Measurements from ENCODE around the gene TRRAP. TPM values are rescaled to one million over a fixed set of nuclear protein-coding genes. Genes with fewer than 3 reads are reported as not detected.
A peak's percentile ranks its signal among the peaks of the same experiment; 100 is the strongest.

Gene TRRAP
- total and polyA plus RNA-seq, 2 experiments from 2014 or later: 14.9 to 58.7 TPM

DNA sequence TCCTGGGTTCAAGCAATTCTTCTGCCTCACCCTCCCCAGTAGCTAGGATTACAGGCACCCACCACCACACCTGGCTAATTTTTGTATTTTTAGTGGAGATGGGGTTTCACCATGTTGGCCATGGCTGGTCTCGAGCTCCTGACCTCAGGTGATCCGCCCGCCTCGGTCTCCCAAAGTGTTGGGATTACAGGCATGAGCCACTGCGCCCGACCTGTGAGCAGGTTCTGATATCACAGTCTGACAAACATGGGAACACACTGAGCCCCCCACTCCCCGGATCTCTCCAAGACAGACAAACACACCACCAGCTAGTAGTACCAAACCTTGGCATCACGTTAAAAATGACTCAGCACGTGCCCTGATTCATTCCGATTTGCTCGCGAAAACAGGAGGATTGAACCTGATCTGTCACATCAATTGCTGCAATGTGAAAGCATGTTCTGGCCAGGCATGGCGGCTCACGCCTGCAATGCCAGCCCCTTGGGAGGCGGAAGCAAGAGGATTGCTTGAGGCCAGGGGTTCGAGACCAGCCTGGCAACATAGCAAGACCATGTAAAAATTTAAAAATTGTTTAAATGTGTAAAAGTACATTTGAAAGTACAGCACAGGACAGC lies 159.1 kb downstream of the TRRAP start (continued):
- no peak for TF ChIP-seq STAT1 (IDR thresholded peaks at IDR 0.05; ENCODE audit: unreplicated experiment)
- TF ChIP-seq, protein P1, sequence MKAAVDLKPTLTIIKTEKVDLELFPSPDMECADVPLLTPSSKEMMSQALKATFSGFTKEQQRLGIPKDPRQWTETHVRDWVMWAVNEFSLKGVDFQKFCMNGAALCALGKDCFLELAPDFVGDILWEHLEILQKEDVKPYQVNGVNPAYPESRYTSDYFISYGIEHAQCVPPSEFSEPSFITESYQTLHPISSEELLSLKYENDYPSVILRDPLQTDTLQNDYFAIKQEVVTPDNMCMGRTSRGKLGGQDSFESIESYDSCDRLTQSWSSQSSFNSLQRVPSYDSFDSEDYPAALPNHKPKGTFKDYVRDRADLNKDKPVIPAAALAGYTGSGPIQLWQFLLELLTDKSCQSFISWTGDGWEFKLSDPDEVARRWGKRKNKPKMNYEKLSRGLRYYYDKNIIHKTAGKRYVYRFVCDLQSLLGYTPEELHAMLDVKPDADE (IDR thresholded peaks at IDR 0.05): no peak

DNA sequence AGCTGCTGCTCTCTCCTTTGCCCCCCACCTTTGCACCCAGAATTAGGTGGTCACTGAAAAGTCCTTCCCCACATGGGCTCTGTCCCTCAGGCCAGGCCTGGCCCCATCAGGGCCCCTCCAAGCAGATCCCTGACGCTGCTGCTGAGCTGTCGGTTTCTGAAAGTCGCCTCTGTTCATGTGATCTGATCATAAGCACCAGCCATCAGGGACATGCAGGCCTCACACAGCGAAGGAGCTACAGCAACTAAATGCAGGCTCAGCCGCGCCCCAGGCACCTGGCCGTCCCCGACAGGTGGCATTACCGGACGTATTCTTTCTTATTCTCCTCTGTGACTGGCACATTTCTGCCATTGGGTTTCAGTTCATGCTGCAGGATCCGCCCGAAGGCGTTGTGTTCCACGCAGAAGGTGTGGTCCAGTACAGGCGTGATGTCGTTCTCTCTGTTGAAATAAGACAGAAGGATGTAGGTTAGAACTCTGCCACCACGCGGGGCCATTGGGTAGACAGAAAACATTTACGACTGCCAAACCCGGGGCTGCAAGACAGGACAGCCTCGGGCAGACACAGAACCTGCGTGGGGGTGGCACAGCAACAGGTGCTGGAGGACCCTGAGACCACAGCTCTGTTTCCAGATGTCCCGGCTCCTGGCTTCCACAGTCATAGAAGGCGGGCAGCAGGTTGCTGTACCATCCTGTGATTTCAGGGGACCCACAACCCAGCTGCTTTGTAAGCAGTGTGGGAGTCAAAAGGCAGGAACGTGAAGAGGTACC lies 159.9 kb downstream of the TRRAP start:
- peaks cover 28% of the 10 kb centered on the region for H3K27me3 Mint-ChIP-seq (ENCODE audit: insufficient read depth, low read depth, poor library complexity)
- H3K4me1 Mint-ChIP-seq: 0 out of 3 replicates have a peak, but pooled peaks cover 3% of the 10 kb centered on the region
- peak overlapping the region; percentile 57; the same call in 1 of the 2 replicates for H3K27ac Mint-ChIP-seq
- Histone ChIP-seq H4K20me1 (replicated peaks; ENCODE audit: insufficient read depth) (no peaks in the 10 kb centered on the region; the same call in 1 of the 2 replicates), H2AFZ (no peak overlapping the region), H3K4me3 (no peak overlapping the region), H3K27me3 (ENCODE audit: insufficient read depth) (no peaks in the 10 kb centered on the region), H3K9me2 (ENCODE audit: insufficient read depth) (no peaks in the 10 kb centered on the region), H3K27ac (ENCODE audit: low read depth) (no peak overlapping the region), H3K4me2 (no peak overlapping the region), H3F3A (replicated peaks; ENCODE audit: low read depth) (0 out of 2 replicates have a peak, but pooled peaks cover 4% of the 10 kb centered on the region), H3K4me1 (ENCODE audit: insufficient read depth) (no peaks in the 10 kb centered on the region), H3K36me3 (ENCODE audit: insufficient read depth) (peaks cover 26% of the 10 kb centered on the region), H3K79me2 (replicated peaks; ENCODE audit: insufficient read depth) (no peaks in the 10 kb centered on the region)
- no peak for DNase-seq (ENCODE audit: low spot score)
- H3K4me3 Mint-ChIP-seq: no peak overlapping the region
- ATAC-seq: no peak
- peaks cover 86% of the 10 kb centered on the region for H3K36me3 Mint-ChIP-seq (ENCODE audit: low read depth)
- no peaks in the 10 kb centered on the region for H3K9me3 Mint-ChIP-seq
- TF ChIP-seq ZNF114 (CRISPR knock-in tag; IDR thresholded peaks at IDR 0.05) (no peak), JUNB (IDR thresholded peaks at IDR 0.05; ENCODE audit: unreplicated experiment) (no peak), POLR2AphosphoS5 (IDR thresholded peaks at IDR 0.05; ENCODE audit: low read depth) (no peak), NANOG (IDR thresholded peaks at IDR 0.05; ENCODE audit: borderline replicate concordance) (no peak), CREB1 (CRISPR knock-in tag; IDR thresholded peaks at IDR 0.05; ENCODE audit: low read depth) (no peak), EZH2 (IDR thresholded peaks at IDR 0.05; ENCODE audit: low read depth, unreplicated experiment) (no peak), STAT1 (IDR thresholded peaks at IDR 0.05; ENCODE audit: unreplicated experiment) (no peak), ZNF331 (CRISPR knock-in tag; IDR thresholded peaks at IDR 0.05; ENCODE audit: low read depth) (no peak), EZH2phosphoT487 (IDR thresholded peaks at IDR 0.05; ENCODE audit: unreplicated experiment) (no peak)
- TF ChIP-seq, protein P2, sequence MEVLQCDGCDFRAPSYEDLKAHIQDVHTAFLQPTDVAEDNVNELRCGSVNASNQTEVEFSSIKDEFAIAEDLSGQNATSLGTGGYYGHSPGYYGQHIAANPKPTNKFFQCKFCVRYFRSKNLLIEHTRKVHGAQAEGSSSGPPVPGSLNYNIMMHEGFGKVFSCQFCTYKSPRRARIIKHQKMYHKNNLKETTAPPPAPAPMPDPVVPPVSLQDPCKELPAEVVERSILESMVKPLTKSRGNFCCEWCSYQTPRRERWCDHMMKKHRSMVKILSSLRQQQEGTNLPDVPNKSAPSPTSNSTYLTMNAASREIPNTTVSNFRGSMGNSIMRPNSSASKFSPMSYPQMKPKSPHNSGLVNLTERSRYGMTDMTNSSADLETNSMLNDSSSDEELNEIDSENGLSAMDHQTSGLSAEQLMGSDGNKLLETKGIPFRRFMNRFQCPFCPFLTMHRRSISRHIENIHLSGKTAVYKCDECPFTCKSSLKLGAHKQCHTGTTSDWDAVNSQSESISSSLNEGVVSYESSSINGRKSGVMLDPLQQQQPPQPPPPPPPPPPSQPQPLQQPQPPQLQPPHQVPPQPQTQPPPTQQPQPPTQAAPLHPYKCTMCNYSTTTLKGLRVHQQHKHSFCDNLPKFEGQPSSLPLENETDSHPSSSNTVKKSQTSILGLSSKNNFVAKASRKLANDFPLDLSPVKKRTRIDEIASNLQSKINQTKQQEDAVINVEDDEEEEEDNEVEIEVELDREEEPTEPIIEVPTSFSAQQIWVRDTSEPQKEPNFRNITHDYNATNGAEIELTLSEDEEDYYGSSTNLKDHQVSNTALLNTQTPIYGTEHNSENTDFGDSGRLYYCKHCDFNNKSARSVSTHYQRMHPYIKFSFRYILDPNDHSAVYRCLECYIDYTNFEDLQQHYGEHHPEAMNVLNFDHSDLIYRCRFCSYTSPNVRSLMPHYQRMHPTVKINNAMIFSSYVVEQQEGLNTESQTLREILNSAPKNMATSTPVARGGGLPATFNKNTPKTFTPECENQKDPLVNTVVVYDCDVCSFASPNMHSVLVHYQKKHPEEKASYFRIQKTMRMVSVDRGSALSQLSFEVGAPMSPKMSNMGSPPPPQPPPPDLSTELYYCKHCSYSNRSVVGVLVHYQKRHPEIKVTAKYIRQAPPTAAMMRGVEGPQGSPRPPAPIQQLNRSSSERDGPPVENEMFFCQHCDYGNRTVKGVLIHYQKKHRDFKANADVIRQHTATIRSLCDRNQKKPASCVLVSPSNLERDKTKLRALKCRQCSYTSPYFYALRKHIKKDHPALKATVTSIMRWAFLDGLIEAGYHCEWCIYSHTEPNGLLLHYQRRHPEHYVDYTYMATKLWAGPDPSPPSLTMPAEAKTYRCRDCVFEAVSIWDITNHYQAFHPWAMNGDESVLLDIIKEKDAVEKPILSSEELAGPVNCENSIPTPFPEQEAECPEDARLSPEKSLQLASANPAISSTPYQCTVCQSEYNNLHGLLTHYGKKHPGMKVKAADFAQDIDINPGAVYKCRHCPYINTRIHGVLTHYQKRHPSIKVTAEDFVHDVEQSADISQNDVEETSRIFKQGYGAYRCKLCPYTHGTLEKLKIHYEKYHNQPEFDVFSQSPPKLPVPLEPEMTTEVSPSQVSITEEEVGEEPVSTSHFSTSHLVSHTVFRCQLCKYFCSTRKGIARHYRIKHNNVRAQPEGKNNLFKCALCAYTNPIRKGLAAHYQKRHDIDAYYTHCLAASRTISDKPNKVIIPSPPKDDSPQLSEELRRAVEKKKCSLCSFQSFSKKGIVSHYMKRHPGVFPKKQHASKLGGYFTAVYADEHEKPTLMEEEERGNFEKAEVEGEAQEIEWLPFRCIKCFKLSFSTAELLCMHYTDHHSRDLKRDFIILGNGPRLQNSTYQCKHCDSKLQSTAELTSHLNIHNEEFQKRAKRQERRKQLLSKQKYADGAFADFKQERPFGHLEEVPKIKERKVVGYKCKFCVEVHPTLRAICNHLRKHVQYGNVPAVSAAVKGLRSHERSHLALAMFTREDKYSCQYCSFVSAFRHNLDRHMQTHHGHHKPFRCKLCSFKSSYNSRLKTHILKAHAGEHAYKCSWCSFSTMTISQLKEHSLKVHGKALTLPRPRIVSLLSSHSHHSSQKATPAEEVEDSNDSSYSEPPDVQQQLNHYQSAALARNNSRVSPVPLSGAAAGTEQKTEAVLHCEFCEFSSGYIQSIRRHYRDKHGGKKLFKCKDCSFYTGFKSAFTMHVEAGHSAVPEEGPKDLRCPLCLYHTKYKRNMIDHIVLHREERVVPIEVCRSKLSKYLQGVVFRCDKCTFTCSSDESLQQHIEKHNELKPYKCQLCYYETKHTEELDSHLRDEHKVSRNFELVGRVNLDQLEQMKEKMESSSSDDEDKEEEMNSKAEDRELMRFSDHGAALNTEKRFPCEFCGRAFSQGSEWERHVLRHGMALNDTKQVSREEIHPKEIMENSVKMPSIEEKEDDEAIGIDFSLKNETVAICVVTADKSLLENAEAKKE (CRISPR knock-in tag; IDR thresholded peaks at IDR 0.05): no peak
- TF ChIP-seq, protein P3, sequence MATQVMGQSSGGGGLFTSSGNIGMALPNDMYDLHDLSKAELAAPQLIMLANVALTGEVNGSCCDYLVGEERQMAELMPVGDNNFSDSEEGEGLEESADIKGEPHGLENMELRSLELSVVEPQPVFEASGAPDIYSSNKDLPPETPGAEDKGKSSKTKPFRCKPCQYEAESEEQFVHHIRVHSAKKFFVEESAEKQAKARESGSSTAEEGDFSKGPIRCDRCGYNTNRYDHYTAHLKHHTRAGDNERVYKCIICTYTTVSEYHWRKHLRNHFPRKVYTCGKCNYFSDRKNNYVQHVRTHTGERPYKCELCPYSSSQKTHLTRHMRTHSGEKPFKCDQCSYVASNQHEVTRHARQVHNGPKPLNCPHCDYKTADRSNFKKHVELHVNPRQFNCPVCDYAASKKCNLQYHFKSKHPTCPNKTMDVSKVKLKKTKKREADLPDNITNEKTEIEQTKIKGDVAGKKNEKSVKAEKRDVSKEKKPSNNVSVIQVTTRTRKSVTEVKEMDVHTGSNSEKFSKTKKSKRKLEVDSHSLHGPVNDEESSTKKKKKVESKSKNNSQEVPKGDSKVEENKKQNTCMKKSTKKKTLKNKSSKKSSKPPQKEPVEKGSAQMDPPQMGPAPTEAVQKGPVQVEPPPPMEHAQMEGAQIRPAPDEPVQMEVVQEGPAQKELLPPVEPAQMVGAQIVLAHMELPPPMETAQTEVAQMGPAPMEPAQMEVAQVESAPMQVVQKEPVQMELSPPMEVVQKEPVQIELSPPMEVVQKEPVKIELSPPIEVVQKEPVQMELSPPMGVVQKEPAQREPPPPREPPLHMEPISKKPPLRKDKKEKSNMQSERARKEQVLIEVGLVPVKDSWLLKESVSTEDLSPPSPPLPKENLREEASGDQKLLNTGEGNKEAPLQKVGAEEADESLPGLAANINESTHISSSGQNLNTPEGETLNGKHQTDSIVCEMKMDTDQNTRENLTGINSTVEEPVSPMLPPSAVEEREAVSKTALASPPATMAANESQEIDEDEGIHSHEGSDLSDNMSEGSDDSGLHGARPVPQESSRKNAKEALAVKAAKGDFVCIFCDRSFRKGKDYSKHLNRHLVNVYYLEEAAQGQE (IDR thresholded peaks at IDR 0.05; ENCODE audit: unreplicated experiment): no peak

Data from GM23338 (cell line).